Measurements from ENCODE around the gene FOXP4.
A peak's percentile ranks its signal among the peaks of the same experiment; 100 is the strongest.

- TF ChIP-seq CTCF (IDR thresholded peaks at IDR 0.05) (no peak), POLR2A (IDR thresholded peaks at IDR 0.05) (peak in 1 of 3 donors; percentile 6)
Observed at GRCh38 chr6:41588111-41588510, 41.9 kb downstream of the FOXP4 start.

Measured in body of pancreas (tissue), 4 donors.